K562 (cell line): ENCODE data around the gene PSMB11. TPM values are rescaled to one million over a fixed set of nuclear protein-coding genes. Genes with fewer than 3 reads are reported as not detected.

Source experiments
- ARID2 ChIP-seq: fragments of 450-650 bp; IDR thresholded peaks from 2 replicates; pipeline ENCODE4 v1.6.1; 2017; ENCODE audit warnings: antibody characterized with exemption, mild to moderate bottlenecking
- ATF7 ChIP-seq: fragments of 450-650 bp; IDR thresholded peaks from 2 replicates; pipeline ENCODE4 v1.7.1; 2014; ENCODE audit warnings: mild to moderate bottlenecking, moderate library complexity
- BCLAF1 ChIP-seq, 2 experiments: fragments of 450-650 bp in 1 of 2; IDR thresholded peaks; 2 replicates each; pipeline ENCODE4 v1.6.1; 2011 to 2017; ENCODE audit warnings: low read depth in 2 of 2, antibody characterized with exemption in 1 of 2, borderline replicate concordance in 1 of 2, low read length in 1 of 2, mild to moderate bottlenecking in 1 of 2, mixed read lengths in 1 of 2; ENCODE audit not compliant: control insufficient read depth in 1 of 2
- CEBPG ChIP-seq, 3 experiments: fragments of 200-800 bp in 1 of 3; sonication (Bioruptor generic) in 1 of 3; sonication (generic) in 1 of 3; formaldehyde crosslinking in 1 of 3; IDR thresholded peaks in 2 of 3; conservative IDR thresholded peaks in 1 of 3; 2 replicates each; pipeline versions ENCODE4 v1.6.1 to v1.8.0; 2016 to 2022; ENCODE audit warnings: missing compliant biosample characterization in 2 of 3, missing genetic modification characterization in 2 of 3, mild to moderate bottlenecking in 1 of 3, missing genetic modification reagents in 1 of 3
- CHD2 ChIP-seq: IDR thresholded peaks from 2 replicates; pipeline ENCODE4 v1.6.1; 2011; ENCODE audit warnings: low read depth, low read length
- HLTF ChIP-seq: fragments of 450-650 bp; IDR thresholded peaks from 2 replicates; pipeline ENCODE4 v1.6.1; 2016
- MECOM ChIP-seq: fragments of 250-450 bp; sonication (Bioruptor Pico); IDR thresholded peaks from 2 replicates; pipeline ENCODE4 v1.8.0; 2022; ENCODE audit warnings: inconsistent platforms
- MEF2A ChIP-seq: IDR thresholded peaks from 2 replicates; pipeline ENCODE4 v1.6.1; 2011; ENCODE audit warnings: low read depth, mild to moderate bottlenecking, low read length, moderate library complexity; ENCODE audit not compliant: control insufficient read depth
- NCOA1 ChIP-seq: fragments of 450-650 bp; IDR thresholded peaks from 2 replicates; pipeline ENCODE4 v1.6.1; 2016; ENCODE audit warnings: low read depth
- NR2C2 ChIP-seq, 2 experiments: fragments of 200-800 bp in 1 of 2; sonication (Bioruptor generic) in 1 of 2; sonication (generic) in 1 of 2; formaldehyde crosslinking in 1 of 2; IDR thresholded peaks; 2 replicates each; pipeline versions ENCODE4 v1.6.1 to v1.8.0; 2016 to 2022; ENCODE audit warnings: mild to moderate bottlenecking in 1 of 2, missing compliant biosample characterization in 1 of 2, missing genetic modification characterization in 1 of 2, missing genetic modification reagents in 1 of 2
- PHF8 ChIP-seq: fragments of 200-600 bp; sonication (generic); IDR thresholded peaks from 2 replicates; pipeline ENCODE4 v1.6.1; 2012; ENCODE audit warnings: mixed run types, mild to moderate bottlenecking, inconsistent platforms, low read length, moderate library complexity, borderline replicate concordance
- PRDM10 ChIP-seq: fragments of 450-650 bp; IDR thresholded peaks from 2 replicates; pipeline ENCODE4 v1.6.1; 2018; ENCODE audit not compliant: partially characterized antibody
- STAG1 ChIP-seq: sonication (generic); formaldehyde crosslinking; IDR thresholded peaks from 2 replicates; pipeline ENCODE4 v1.5.0; 2020; ENCODE audit warnings: missing genetic modification reagents, borderline replicate concordance
- TAF7 ChIP-seq: fragments of 450-650 bp; IDR thresholded peaks from 2 replicates; pipeline ENCODE4 v1.6.1; 2016; ENCODE audit warnings: missing genetic modification characterization, missing compliant biosample characterization
- ZNF184 ChIP-seq: sonication (generic); formaldehyde crosslinking; IDR thresholded peaks from 2 replicates; pipeline ENCODE4 v1.5.0; 2020; ENCODE audit warnings: missing genetic modification reagents
- ZSCAN29 ChIP-seq: fragments of 450-650 bp; IDR thresholded peaks from 2 replicates; pipeline ENCODE4 v1.6.1; 2017
- polyA plus RNA-seq, 8 experiments: library from polyadenylated mRNA; depleted of rRNA in 4 of 8; stranded (reverse) in 5 of 8; unstranded in 3 of 8; fragments of >200 nt; fragmentation: Nextera tagmentation in 2 of 8; fragmentation: Illumina TruSeq in 1 of 8; extraction: Ambion mirVana in 2 of 8; extraction: Trizol in 1 of 8; gene quantifications; 2 replicates each; pipeline versions ENCODE4 v1.2.1 to v1.2.3, GENCODE V29; 2011 to 2014; ENCODE audit warnings: inconsistent platforms in 1 of 8, missing spikeins in 1 of 8
- total RNA-seq, 7 experiments: library from RNA; depleted of rRNA in 6 of 7; stranded (reverse); fragments of >200 nt in 6 of 7; fragmentation: Illumina TruSeq in 2 of 7; extraction: Trizol in 2 of 7; gene quantifications; 2 replicates each; pipeline versions ENCODE4 v1.2.1 to v1.2.3, GENCODE V29; 2011 to 2021; ENCODE audit warnings: low replicate concordance in 1 of 7

Gene PSMB11
- total and polyA plus RNA-seq, 9 of the 15 experiments (the other 6 are each of a cell fraction or from before 2014, with no cell fraction given): not detected

- TF ChIP-seq PRDM10: peak; percentile 98
- no peak for TF ChIP-seq ZNF184 (CRISPR knock-in tag)
- TF ChIP-seq BCLAF1 (IDR thresholded peaks at IDR 0.05; ENCODE audit: borderline replicate concordance in 1 of 2, control insufficient read depth in 1 of 2, low read depth in 2 of 2, low read length in 1 of 2): 0 out of 4 replicates have a peak, but pooled peaks have one; percentile 16 to 45
- 0 out of 2 replicates have a peak, but pooled peaks have one; percentile 22 for TF ChIP-seq MEF2A
- TF ChIP-seq ARID2: peak; percentile 96; the same call in 1 of the 2 replicates
- peak; percentile 81 for TF ChIP-seq TAF7 (tag)
- TF ChIP-seq CEBPG (CRISPR knock-in tag; IDR thresholded peaks at IDR 0.05): no peak
- TF ChIP-seq CEBPG (tag; conservative IDR thresholded peaks at IDR 0.05 in 1 of 2, IDR thresholded peaks at IDR 0.05 in 1 of 2): peak; percentile 21 to 28; a peak in 1 of 4 replicates
- TF ChIP-seq PHF8: peak; percentile 45; the same call in 1 of the 2 replicates
- TF ChIP-seq HLTF: no peak
- TF ChIP-seq ZSCAN29: 0 out of 2 replicates have a peak, but pooled peaks have one; percentile 23
- no peak for TF ChIP-seq STAG1 (CRISPR knock-in tag)
- TF ChIP-seq NR2C2 (CRISPR knock-in tag; IDR thresholded peaks at IDR 0.05): no peak
- peak; percentile 3; the same call in 1 of the 2 replicates for TF ChIP-seq NR2C2 (tag; IDR thresholded peaks at IDR 0.05)
- 0 out of 2 replicates have a peak, but pooled peaks have one; percentile 19 for TF ChIP-seq NCOA1
- 0 out of 2 replicates have a peak, but pooled peaks have one; percentile 55 for TF ChIP-seq MECOM
- 0 out of 2 replicates have a peak, but pooled peaks have one; percentile 10 for TF ChIP-seq CHD2
- peak; percentile 80 for TF ChIP-seq ATF7
Measured at GRCh38 chr14:23009939-23010726, 31.9 kb upstream of the PSMB11 start, which contains the start of gene C14orf93 (continued).
